HG03565 (cell line): ENCODE data around the gene PSG5.
"Not testable (repeated sequence)": the region's sequence is repeated elsewhere in the genome, so short reads cannot be mapped to it uniquely, and the experiment has no call there.

Experiments
- ATAC-seq: cut with Tn5 transposase; IDR thresholded peaks from one replicate; pipeline ENCODE4 v1.9.1; 2021; ENCODE audit warnings: mild to moderate bottlenecking, moderate library complexity; ENCODE audit not compliant: unreplicated experiment

PSG5 gene

GRCh38 chr19:43188092-43188491, 1.8 kb upstream of the PSG5 start:
- ATAC-seq = not testable (repeated sequence)

GRCh38 chr19:43181869-43182771, 4.2 kb downstream of the PSG5 start:
- ATAC-seq = not testable (repeated sequence)

DNA sequence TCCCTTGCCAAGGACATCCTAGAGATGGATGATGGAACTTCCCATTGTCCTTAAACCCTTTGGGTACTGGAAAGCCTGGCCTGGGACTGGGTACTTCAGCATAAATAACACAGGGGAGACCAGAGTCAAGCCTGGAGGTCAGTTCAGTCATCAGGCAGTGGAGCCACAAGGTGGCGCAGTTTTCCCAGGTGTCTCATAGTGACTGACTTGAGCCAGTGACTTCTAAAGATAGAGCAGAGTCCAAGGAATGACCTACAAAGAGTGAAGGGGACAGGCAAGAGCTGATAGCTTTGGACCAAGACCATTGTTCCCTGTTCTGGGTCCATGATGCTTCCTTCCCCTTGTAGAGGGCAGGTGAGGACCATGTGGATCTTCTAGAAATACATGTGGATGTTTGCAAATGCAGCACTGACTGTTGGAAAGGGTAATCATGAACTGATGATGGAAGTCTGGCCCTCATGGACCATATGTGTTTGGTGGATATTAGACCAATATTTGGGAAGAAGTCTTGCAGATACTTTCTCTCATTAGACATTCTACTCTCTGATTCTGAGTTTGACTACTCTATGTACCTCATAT, 6.7 kb downstream of the PSG5 start:
- ATAC-seq = not testable (repeated sequence)

DNA sequence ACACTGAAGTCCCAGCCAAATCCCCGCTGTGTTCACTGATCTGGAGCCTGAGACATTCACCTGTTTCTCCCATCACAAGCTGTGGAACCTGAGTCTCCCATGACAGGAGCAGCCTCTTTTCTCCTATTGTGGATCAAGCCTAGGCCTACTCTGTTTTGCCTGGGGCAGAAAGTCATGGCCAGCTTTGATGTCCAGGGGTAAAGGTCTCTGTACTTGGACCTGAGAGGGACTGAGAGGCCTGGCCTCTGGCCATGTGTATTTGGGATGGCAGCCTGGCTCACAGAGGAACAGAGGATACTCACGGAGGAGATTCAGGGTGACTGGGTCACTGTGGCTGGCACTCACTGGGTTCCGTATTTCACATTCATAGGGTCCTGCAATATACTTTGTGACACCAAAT, 7.8 kb downstream of the PSG5 start:
- ATAC-seq = not testable (repeated sequence)

- not testable (repeated sequence) for ATAC-seq
Measured at GRCh38 chr19:43165906-43166305, 20.4 kb downstream of the PSG5 start.

DNA sequence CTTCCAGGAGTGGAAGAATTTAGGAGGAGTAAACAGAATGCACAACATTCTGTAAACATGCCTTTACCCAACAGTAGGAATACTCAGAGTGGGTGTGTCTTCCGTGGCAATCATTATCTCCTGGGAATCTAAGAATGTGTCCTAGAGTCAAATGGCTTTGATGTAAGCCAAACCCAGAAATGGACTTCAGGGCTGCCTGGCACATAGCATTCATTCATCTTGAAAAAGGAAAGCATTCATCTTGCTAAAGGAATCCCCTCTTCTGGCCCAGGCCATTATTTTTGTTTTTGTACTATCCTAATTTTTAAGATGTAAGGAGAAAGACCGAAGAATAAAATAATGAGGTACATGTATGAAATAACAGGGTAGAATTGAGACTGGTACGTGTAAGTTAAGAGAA, 23.2 kb downstream of the PSG5 start:
- not testable (repeated sequence) for ATAC-seq

GRCh38 chr19:43162261-43162660, 24.1 kb downstream of the PSG5 start:
- ATAC-seq = not testable (repeated sequence)

DNA sequence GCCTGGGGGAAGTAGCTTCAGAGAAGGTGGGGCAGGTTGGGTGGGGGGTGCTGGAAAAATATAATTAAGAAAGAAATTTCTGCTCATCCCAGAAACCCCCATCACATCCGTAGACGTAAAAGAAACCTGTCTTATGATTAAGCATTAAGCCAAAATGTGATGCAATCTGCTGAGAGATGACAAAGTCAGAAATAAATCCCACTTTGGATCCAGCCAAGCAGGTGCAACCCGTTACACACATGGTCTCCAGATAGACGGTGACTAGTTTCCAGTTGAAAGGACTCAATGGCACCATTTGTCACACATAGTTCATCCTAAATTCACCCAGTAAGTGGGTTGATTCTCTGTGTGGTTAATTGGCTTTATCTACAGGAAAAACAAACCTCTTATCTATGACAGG, 34.1 kb downstream of the PSG5 start:
- no peak for ATAC-seq

GRCh38 chr19:43149788-43150187, 36.5 kb downstream of the PSG5 start:
- ATAC-seq = not testable (repeated sequence)

- ATAC-seq = no peak
Measured at GRCh38 chr19:43148233-43148632, 38.1 kb downstream of the PSG5 start.

- ATAC-seq = not testable (repeated sequence)
Measured at GRCh38 chr19:43141763-43142162, 44.6 kb downstream of the PSG5 start.

DNA sequence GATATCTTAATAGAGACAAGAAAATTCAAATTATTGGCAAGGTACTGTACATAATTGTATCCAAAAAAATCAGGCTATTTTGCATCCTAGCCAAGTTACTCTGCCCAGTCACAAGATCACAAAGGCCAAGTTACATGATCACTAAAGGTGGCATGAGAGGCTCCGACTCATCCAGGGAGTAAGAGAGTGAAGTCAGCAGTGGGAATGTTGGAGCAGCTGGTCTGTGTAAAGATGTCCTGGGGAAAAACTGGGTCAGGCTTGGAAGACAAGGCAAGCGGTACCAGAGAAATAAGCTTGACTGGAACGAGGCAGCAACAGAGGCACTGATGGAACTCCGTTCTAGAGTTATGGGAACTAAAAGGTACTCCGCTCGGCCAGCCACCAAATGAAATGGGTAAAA, 53.6 kb downstream of the PSG5 start:
- no peak for ATAC-seq

- ATAC-seq = not testable (repeated sequence)
Measured at GRCh38 chr19:43131281-43131842, 55.0 kb downstream of the PSG5 start.

- ATAC-seq = not testable (repeated sequence)
Measured at GRCh38 chr19:43129197-43129596, 57.1 kb downstream of the PSG5 start.

GRCh38 chr19:43127336-43127735, 59.0 kb downstream of the PSG5 start:
- not testable (repeated sequence) for ATAC-seq

- no peak for ATAC-seq
Measured at GRCh38 chr19:43126720-43127119, 59.6 kb downstream of the PSG5 start.

- ATAC-seq = no peak
Measured at GRCh38 chr19:43124360-43124759, 62.0 kb downstream of the PSG5 start.

DNA sequence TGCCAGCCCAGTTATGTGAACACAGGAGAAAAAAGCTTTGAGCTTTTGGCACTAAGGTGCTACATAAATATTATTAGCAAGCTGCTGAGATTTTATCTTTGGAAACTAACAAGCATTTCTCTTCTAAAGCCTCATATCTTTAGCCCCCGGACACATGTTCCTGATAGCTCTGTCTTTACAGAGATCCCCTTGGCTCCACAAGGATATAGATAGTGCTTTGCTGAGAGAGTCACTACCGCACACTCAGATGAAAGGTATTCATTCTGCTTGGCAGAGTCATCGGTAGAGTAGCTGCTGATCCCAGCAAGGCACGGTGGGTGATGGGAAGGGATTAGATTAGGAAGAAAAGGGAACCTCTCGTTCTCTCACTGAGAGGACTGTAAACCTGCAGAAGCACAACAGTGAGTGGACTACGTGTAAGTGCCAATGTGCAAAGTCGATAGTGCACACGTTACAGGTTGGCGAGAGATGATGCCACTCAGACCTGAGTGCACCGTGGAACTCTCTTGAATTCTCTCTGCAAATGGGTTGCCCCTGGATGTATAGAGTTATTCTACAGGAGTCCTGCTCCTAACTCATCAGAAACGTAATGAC, 65.8 kb downstream of the PSG5 start:
- not testable (repeated sequence) for ATAC-seq

GRCh38 chr19:43119526-43119925, 66.8 kb downstream of the PSG5 start:
- not testable (repeated sequence) for ATAC-seq
